GM19463 (cell line): Measurements from ENCODE around the gene THSD7B.

Experiments
- ATAC-seq: cut with Tn5 transposase; IDR thresholded peaks from one replicate; pipeline ENCODE4 v1.9.1; 2021; ENCODE audit warnings: mild to moderate bottlenecking, moderate library complexity; ENCODE audit not compliant: unreplicated experiment

The THSD7B gene

GRCh38 chr2:136818839-136819238, 53.5 kb downstream of the THSD7B start:
- ATAC-seq = no peak

GRCh38 chr2:136823291-136823690, 57.9 kb downstream of the THSD7B start:
- no peak for ATAC-seq

GRCh38 chr2:136828162-136828561, 62.8 kb downstream of the THSD7B start:
- no peak for ATAC-seq

- no peak for ATAC-seq
Measured at GRCh38 chr2:136828774-136829173, 63.4 kb downstream of the THSD7B start.

GRCh38 chr2:136844546-136844945, 79.2 kb downstream of the THSD7B start:
- ATAC-seq = no peak

- ATAC-seq = no peak
Measured at GRCh38 chr2:136858656-136859055, 93.3 kb downstream of the THSD7B start.

- ATAC-seq = no peak
Measured at GRCh38 chr2:136860443-136860958, 95.2 kb downstream of the THSD7B start.

- ATAC-seq = no peak
Measured at GRCh38 chr2:136863468-136863867, 98.1 kb downstream of the THSD7B start.

GRCh38 chr2:136863874-136864273, 98.5 kb downstream of the THSD7B start:
- no peak for ATAC-seq

- no peak for ATAC-seq
Measured at GRCh38 chr2:136871424-136871823, 106.1 kb downstream of the THSD7B start.

- no peak for ATAC-seq
Measured at GRCh38 chr2:136874258-136874657, 108.9 kb downstream of the THSD7B start.

GRCh38 chr2:136891100-136891499, 125.8 kb downstream of the THSD7B start:
- ATAC-seq = no peak

GRCh38 chr2:136894007-136894634, 128.8 kb downstream of the THSD7B start:
- ATAC-seq = no peak

- ATAC-seq = no peak
Measured at GRCh38 chr2:136901732-136902131, 136.4 kb downstream of the THSD7B start.

- ATAC-seq = no peak
Measured at GRCh38 chr2:136905779-136906178, 140.4 kb downstream of the THSD7B start.

GRCh38 chr2:136909777-136910176, 144.4 kb downstream of the THSD7B start:
- ATAC-seq = no peak

GRCh38 chr2:136916131-136916530, 150.8 kb downstream of the THSD7B start:
- ATAC-seq = no peak

GRCh38 chr2:136917411-136917881, 152.1 kb downstream of the THSD7B start:
- ATAC-seq = no peak

GRCh38 chr2:136919682-136920081, 154.3 kb downstream of the THSD7B start:
- no peak for ATAC-seq

GRCh38 chr2:136920652-136921333, 155.4 kb downstream of the THSD7B start:
- no peak for ATAC-seq

GRCh38 chr2:136927156-136927555, 161.8 kb downstream of the THSD7B start:
- no peak for ATAC-seq

- no peak for ATAC-seq
Measured at GRCh38 chr2:136929531-136929930, 164.2 kb downstream of the THSD7B start.
